Activated CD4-positive, alpha-beta T cell treated with anti-CD3 and anti-CD28 coated beads for 36 hours (primary cell): ENCODE measurements around the gene CFAP100. TPM values are rescaled to one million over a fixed set of nuclear protein-coding genes. Genes with fewer than 3 reads are reported as not detected.

ENCODE experiments used
- ATAC-seq: fragments of 200-7000 bp; cut with Tn5 transposase; one replicate; pipeline ENCODE4 v1.10.0; 2021; ENCODE audit warnings: mild to moderate bottlenecking, moderate library complexity
- CTCF ChIA-PET: fragments of 350-600 bp; sonication (Branson Sonifier 250); formaldehyde crosslinking; loops from one replicate; lab custom pipeline; 2021; ENCODE audit warnings: antibody characterized with exemption; lab: Charles Lee
- POLR2A ChIA-PET: fragments of 350-600 bp; sonication (Branson Sonifier 250); formaldehyde crosslinking; loops from one replicate; lab custom pipeline; 2021; ENCODE audit warnings: antibody characterized with exemption, inconsistent platforms; lab: Charles Lee
- DNase-seq: peaks from one replicate; pipeline ENCODE4 v3.0.0-alpha.2; 2020
- H3K27ac Mint-ChIP-seq: one replicate; pipeline ENCODE4 v1.8.0; 2021; ENCODE audit warnings: mixed read lengths
- H3K27me3 Mint-ChIP-seq: one replicate; pipeline ENCODE4 v1.8.0; 2021; ENCODE audit warnings: mixed read lengths
- H3K36me3 Mint-ChIP-seq: one replicate; pipeline ENCODE4 v1.8.0; 2021; ENCODE audit warnings: low read depth, mixed read lengths
- H3K4me1 Mint-ChIP-seq: one replicate; pipeline ENCODE4 v1.8.0; 2021; ENCODE audit warnings: mixed read lengths
- H3K4me3 Mint-ChIP-seq: one replicate; pipeline ENCODE4 v1.8.0; 2021; ENCODE audit warnings: mild to moderate bottlenecking, moderate library complexity, mixed read lengths
- H3K9me3 Mint-ChIP-seq: one replicate; pipeline ENCODE4 v1.8.0; 2021; ENCODE audit warnings: low read depth, mixed read lengths
- intact Hi-C, 2 experiments: fragments of 100-400 bp; cut with DNase I in 1 of 2; cut with micrococcal nuclease in 1 of 2; formaldehyde crosslinking; loops; one replicate each; pipeline versions ENCODE4 v1.14.2 to v1.15.1; 2022 to 2024; cut with DNase I, micrococcal nuclease
- total RNA-seq, 2 experiments: library from RNA; stranded (reverse); gene quantifications; one replicate each; pipeline ENCODE4 v1.2.3, GENCODE V29; 2021

CFAP100 gene
- total RNA-seq, 2 experiments from 2014 or later, result not detected

GRCh38 chr3:126369490-126369889, 25.2 kb upstream of the CFAP100 start:
- Mint-ChIP-seq H3K9me3 (no peaks in the 10 kb centered on the region), H3K4me1 (no peaks in the 10 kb centered on the region), H3K27ac (no peak overlapping the region), H3K36me3 (no peaks in the 10 kb centered on the region), H3K4me3 (no peak overlapping the region), H3K27me3 (no peaks in the 10 kb centered on the region)
- no peak for ATAC-seq
- CTCF ChIA-PET, result no interaction called here
- POLR2A ChIA-PET, result no interaction called here
- intact Hi-C loops, result no loop called here
- DNase-seq, result no peak

DNA sequence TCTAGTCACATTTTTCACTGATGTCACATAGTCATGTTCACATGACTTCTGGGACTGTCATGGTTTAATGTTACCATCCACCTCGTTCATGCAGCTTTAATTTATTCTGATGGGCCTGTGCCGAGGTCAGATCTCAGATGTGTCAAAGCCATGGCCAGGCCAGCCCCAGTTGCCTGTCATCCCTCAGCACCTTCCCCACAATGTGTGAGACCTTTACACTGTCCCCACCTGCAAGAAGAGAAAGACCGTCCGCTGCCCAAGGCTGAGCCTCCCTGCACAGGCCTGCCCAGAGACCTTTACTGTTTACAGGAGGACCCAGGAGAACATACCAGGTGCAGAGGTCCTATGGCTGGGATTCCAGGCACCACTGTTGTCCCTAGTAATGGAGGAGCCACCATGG, 24.7 kb upstream of the CFAP100 start:
- no peaks in the 10 kb centered on the region for H3K36me3 Mint-ChIP-seq
- no peak overlapping the region for H3K27ac Mint-ChIP-seq
- ChIA-PET POLR2A (no interaction called here), CTCF (no interaction called here)
- no peak overlapping the region for H3K4me3 Mint-ChIP-seq
- intact Hi-C loops, result no loop called here
- no peaks in the 10 kb centered on the region for H3K27me3 Mint-ChIP-seq
- ATAC-seq (no peak), DNase-seq (no peak)
- H3K4me1 Mint-ChIP-seq, result no peaks in the 10 kb centered on the region
- H3K9me3 Mint-ChIP-seq, result no peaks in the 10 kb centered on the region

GRCh38 chr3:126370606-126371005, 24.1 kb upstream of the CFAP100 start:
- DNase-seq (no peak), ATAC-seq (no peak)
- Mint-ChIP-seq H3K4me1 (no peaks in the 10 kb centered on the region), H3K27ac (no peak overlapping the region), H3K27me3 (no peaks in the 10 kb centered on the region), H3K4me3 (no peak overlapping the region), H3K36me3 (no peaks in the 10 kb centered on the region), H3K9me3 (no peaks in the 10 kb centered on the region)
- CTCF ChIA-PET, result no interaction called here
- intact Hi-C loops, result no loop called here
- POLR2A ChIA-PET, result no interaction called here

GRCh38 chr3:126371096-126371705, 23.5 kb upstream of the CFAP100 start:
- ChIA-PET CTCF (no interaction called here), POLR2A (interaction anchor here (0.5 kb wide), 1 partner anchor 25 kb away, joined by 3 read pairs; no protein-coding TSS in a partner anchor)
- H3K27me3 Mint-ChIP-seq, result no peaks in the 10 kb centered on the region
- H3K36me3 Mint-ChIP-seq, result no peaks in the 10 kb centered on the region
- intact Hi-C loops, result no loop called here
- H3K9me3 Mint-ChIP-seq, result no peaks in the 10 kb centered on the region
- ATAC-seq (no peak), DNase-seq (no peak)
- no peaks in the 10 kb centered on the region for H3K4me1 Mint-ChIP-seq
- H3K27ac Mint-ChIP-seq, result no peak overlapping the region
- H3K4me3 Mint-ChIP-seq, result no peak overlapping the region

- intact Hi-C loops, result no loop called here
- Mint-ChIP-seq H3K4me1 (no peaks in the 10 kb centered on the region), H3K4me3 (no peak overlapping the region), H3K27me3 (no peaks in the 10 kb centered on the region), H3K27ac (no peak overlapping the region), H3K9me3 (no peaks in the 10 kb centered on the region), H3K36me3 (no peaks in the 10 kb centered on the region)
- CTCF ChIA-PET, result interaction anchor here (0.7 to 0.8 kb wide), 2 partner anchors 20 to 172 kb away, joined by 3 to 4 read pairs; no protein-coding TSS in a partner anchor
- DNase-seq, result no peak
- no peak for ATAC-seq
- POLR2A ChIA-PET, result no interaction called here
Measured at GRCh38 chr3:126372413-126373145, 22.1 kb upstream of the CFAP100 start.

GRCh38 chr3:126373146-126373613, 21.5 kb upstream of the CFAP100 start:
- Mint-ChIP-seq H3K36me3 (no peaks in the 10 kb centered on the region), H3K27ac (no peak overlapping the region), H3K9me3 (no peaks in the 10 kb centered on the region), H3K4me3 (no peak overlapping the region), H3K27me3 (no peaks in the 10 kb centered on the region), H3K4me1 (no peaks in the 10 kb centered on the region)
- intact Hi-C loops, result no loop called here
- no peak for ATAC-seq
- DNase-seq, result no peak
- ChIA-PET CTCF (interaction anchor here (0.7 kb wide), 1 partner anchor 173 kb away, joined by 4 read pairs; no protein-coding TSS in a partner anchor), POLR2A (no interaction called here)

GRCh38 chr3:126373682-126374601, 20.8 kb upstream of the CFAP100 start:
- no peaks in the 10 kb centered on the region for H3K9me3 Mint-ChIP-seq
- DNase-seq (no peak), ATAC-seq (no peak)
- ChIA-PET CTCF (interaction anchor here (0.7 kb wide), 1 partner anchor 608 kb away, joined by 3 read pairs; no protein-coding TSS in a partner anchor), POLR2A (no interaction called here)
- H3K4me3 Mint-ChIP-seq, result no peak overlapping the region
- H3K4me1 Mint-ChIP-seq, result no peaks in the 10 kb centered on the region
- H3K27ac Mint-ChIP-seq, result no peak overlapping the region
- intact Hi-C loops, result no loop called here
- no peaks in the 10 kb centered on the region for H3K27me3 Mint-ChIP-seq
- no peaks in the 10 kb centered on the region for H3K36me3 Mint-ChIP-seq

- DNase-seq, result no peak
- H3K4me1 Mint-ChIP-seq, result no peaks in the 10 kb centered on the region
- no peak overlapping the region for H3K4me3 Mint-ChIP-seq
- intact Hi-C loops, result no loop called here
- ChIA-PET POLR2A (no interaction called here), CTCF (no interaction called here)
- H3K27me3 Mint-ChIP-seq, result peaks cover 3% of the 10 kb centered on the region
- no peaks in the 10 kb centered on the region for H3K36me3 Mint-ChIP-seq
- no peaks in the 10 kb centered on the region for H3K9me3 Mint-ChIP-seq
- ATAC-seq, result no peak
- H3K27ac Mint-ChIP-seq, result no peak overlapping the region
Measured at GRCh38 chr3:126375835-126376331, 18.8 kb upstream of the CFAP100 start.

DNA sequence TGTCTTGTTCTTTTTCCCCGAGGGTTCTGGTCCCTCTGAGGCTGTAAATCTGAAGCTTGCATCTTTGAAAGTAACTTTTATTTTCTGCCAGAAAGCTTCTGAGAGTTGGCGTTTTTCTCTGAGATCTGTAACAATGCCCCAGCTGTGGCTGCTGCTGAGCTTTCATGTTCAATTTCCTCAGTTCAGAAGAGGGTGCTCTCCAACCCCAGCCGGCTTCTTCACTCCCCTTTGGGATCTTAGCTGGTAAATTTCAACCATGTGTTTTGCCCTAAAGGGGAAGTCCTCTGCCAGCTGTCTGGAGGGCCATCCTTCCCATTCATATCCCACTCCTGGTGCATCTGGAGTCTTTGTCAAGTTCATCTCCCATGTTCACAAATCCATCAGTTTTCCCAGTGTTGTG, 18.3 kb upstream of the CFAP100 start:
- Mint-ChIP-seq H3K4me1 (no peaks in the 10 kb centered on the region), H3K27me3 (peaks cover 3% of the 10 kb centered on the region), H3K27ac (no peak overlapping the region), H3K9me3 (no peaks in the 10 kb centered on the region), H3K4me3 (no peak overlapping the region), H3K36me3 (no peaks in the 10 kb centered on the region)
- ChIA-PET POLR2A (no interaction called here), CTCF (interaction anchor here (0.6 kb wide), 1 partner anchor 14 kb away, joined by 3 read pairs; no protein-coding TSS in a partner anchor)
- no peak for ATAC-seq
- intact Hi-C loops, result no loop called here
- no peak for DNase-seq

DNA sequence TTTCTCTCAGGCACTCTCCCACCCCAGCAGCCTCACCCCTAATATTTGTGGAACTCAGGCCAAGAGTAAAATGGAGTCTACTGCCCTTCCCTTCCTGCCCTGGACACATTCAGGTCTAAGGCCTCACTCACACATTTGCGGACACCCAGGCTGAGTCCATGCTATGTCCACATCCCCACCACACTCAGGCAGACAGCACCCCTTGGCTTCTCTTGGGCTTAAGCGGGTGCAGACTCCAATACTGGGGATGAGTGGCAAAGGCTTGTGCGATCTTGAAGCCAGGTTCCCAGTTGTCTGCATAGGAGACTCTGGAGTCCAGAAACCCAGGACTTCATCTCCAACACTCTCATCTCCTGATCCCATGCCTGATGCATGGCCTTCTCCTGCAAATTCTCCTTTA, 17.5 kb upstream of the CFAP100 start:
- Mint-ChIP-seq H3K9me3 (no peaks in the 10 kb centered on the region), H3K4me1 (no peaks in the 10 kb centered on the region), H3K27me3 (peaks cover 5% of the 10 kb centered on the region), H3K4me3 (no peak overlapping the region), H3K36me3 (no peaks in the 10 kb centered on the region), H3K27ac (no peak overlapping the region)
- ChIA-PET POLR2A (no interaction called here), CTCF (interaction anchor here (0.6 kb wide), 1 partner anchor 13 kb away, joined by 3 read pairs; no protein-coding TSS in a partner anchor)
- intact Hi-C loops, result no loop called here
- DNase-seq (no peak), ATAC-seq (no peak)

- no peak for DNase-seq
- H3K4me1 Mint-ChIP-seq, result no peaks in the 10 kb centered on the region
- no peak overlapping the region for H3K27ac Mint-ChIP-seq
- ChIA-PET CTCF (interaction anchor here (0.6 kb wide), 2 partner anchors 30 to 246 kb away, joined by 3 read pairs; no protein-coding TSS in a partner anchor), POLR2A (no interaction called here)
- ATAC-seq, result no peak
- H3K27me3 Mint-ChIP-seq, result peaks cover 7% of the 10 kb centered on the region
- H3K36me3 Mint-ChIP-seq, result no peaks in the 10 kb centered on the region
- H3K9me3 Mint-ChIP-seq, result no peaks in the 10 kb centered on the region
- H3K4me3 Mint-ChIP-seq, result no peak overlapping the region
- intact Hi-C loops, result no loop called here
Measured at GRCh38 chr3:126378341-126378751, 16.4 kb upstream of the CFAP100 start.
